Ishikawa (cell line): Measurements from ENCODE around the gene STARD10.

Experiments used
- TCF12 ChIP-seq: IDR thresholded peaks from 2 replicates; pipeline ENCODE4 v1.6.1; 2012; ENCODE audit warnings: low read depth
- TEAD4 ChIP-seq: IDR thresholded peaks from 2 replicates; pipeline ENCODE4 v1.6.1; 2012

DNA sequence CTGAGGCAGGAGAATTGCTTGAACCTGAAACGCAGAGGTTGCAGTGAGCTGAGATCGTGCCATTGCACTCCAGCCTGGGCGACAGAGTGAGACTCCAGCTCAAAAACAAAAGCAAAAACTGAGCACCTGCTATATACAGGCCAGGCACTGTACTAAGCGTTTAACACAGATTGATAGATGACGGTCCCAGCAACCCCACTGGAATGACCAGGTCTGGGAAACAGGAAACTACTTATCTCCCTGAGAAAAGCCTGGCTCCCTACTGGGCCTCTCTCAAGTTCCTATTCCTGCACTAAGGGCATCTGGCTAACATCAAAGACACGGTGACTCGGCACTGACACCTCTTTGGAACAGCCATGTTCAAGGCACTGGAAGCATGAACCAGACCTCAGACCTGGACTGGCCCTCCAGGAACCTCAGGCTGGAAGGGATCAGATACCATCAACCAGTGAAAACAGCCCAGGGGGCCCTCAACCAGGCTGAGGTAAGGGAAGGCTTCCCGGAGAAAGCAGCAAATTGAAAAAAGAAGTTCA is 58.3 kb downstream of the STARD10 start:
- no peak for TF ChIP-seq TCF12
- no peak for TF ChIP-seq TEAD4
